Osteoblast (primary cell): ENCODE data around the gene KLK3. TPM values are rescaled to one million over a fixed set of nuclear protein-coding genes. Genes with fewer than 3 reads are reported as not detected.

ENCODE experiments used
- DNase-seq: peaks from one replicate; pipeline ENCODE4 v3.0.0; 2011; ENCODE audit warnings: low spot score, mixed read lengths; ENCODE audit not compliant: insufficient read length; ENCODE audit errors: missing footprints
- H2AFZ ChIP-seq: 2 replicates; pipeline ENCODE4 v1.6.0; 2011; ENCODE audit warnings: mild to moderate bottlenecking, low read length
- H3K27ac ChIP-seq: 2 replicates; pipeline ENCODE4 v1.5.1; 2011; ENCODE audit warnings: mild to moderate bottlenecking, low read depth, low read length, moderate library complexity
- H3K27me3 ChIP-seq: 2 replicates; pipeline ENCODE4 v1.6.0; 2012; ENCODE audit warnings: mild to moderate bottlenecking, control low read depth, inconsistent platforms, low read length, moderate library complexity; ENCODE audit not compliant: insufficient read depth
- H3K36me3 ChIP-seq: 2 replicates; pipeline ENCODE4 v1.5.1; 2011; ENCODE audit warnings: mild to moderate bottlenecking, low read length, control low read depth, moderate library complexity; ENCODE audit not compliant: insufficient read depth
- H3K4me1 ChIP-seq: 2 replicates; pipeline ENCODE4 v1.5.1; 2011; ENCODE audit warnings: mild to moderate bottlenecking, low read length, control low read depth, moderate library complexity; ENCODE audit not compliant: insufficient read depth
- H3K4me2 ChIP-seq: 2 replicates; pipeline ENCODE4 v1.6.0; 2011; ENCODE audit warnings: mild to moderate bottlenecking, low read length; ENCODE audit not compliant: insufficient read depth
- H3K4me3 ChIP-seq: fragments of 200-600 bp; sonication (generic); 3 replicates; pipeline ENCODE4 v1.5.1; 2012; ENCODE audit warnings: mild to moderate bottlenecking, low read length, inconsistent platforms; ENCODE audit not compliant: insufficient read depth
- H3K79me2 ChIP-seq: 2 replicates; pipeline ENCODE4 v1.6.0; 2012; ENCODE audit warnings: mild to moderate bottlenecking, low read length, control low read depth, inconsistent platforms; ENCODE audit not compliant: insufficient read depth
- H3K9me3 ChIP-seq: 2 replicates; pipeline ENCODE4 v1.5.1; 2011; ENCODE audit warnings: low read depth, low read length, control low read depth
- H4K20me1 ChIP-seq: 2 replicates; pipeline ENCODE4 v1.6.0; 2012; ENCODE audit warnings: mild to moderate bottlenecking, low read length, control low read depth; ENCODE audit not compliant: insufficient read depth
- CTCF ChIP-seq: IDR thresholded peaks from 2 replicates; pipeline ENCODE4 v1.5.1; 2011; ENCODE audit warnings: mild to moderate bottlenecking, low read depth, low read length, moderate library complexity; ENCODE audit errors: extremely low read depth
- total RNA-seq: library from RNA; depleted of rRNA; stranded (reverse); fragments of >200 nt; gene quantifications from 2 replicates; pipeline ENCODE4 v1.2.3, GENCODE V29; 2012

Gene KLK3
- total RNA-seq, 1 donor, result not detected

GRCh38 chr19:50835785-50836542 is 18.8 kb upstream of the KLK3 start:
- peaks cover 5% of the 10 kb centered on the region for H3K4me1 ChIP-seq
- peak overlapping the region; percentile 86 for H3K4me2 ChIP-seq
- no peak for TF ChIP-seq CTCF
- H3K9me3 ChIP-seq, result no peaks in the 10 kb centered on the region
- H3K4me3 ChIP-seq, result peak overlapping the region; percentile 72
- no peaks in the 10 kb centered on the region for H4K20me1 ChIP-seq
- H3K27ac ChIP-seq, result no peak overlapping the region
- no peaks in the 10 kb centered on the region for H3K36me3 ChIP-seq
- H2AFZ ChIP-seq, result peak overlapping the region; percentile 93
- no peaks in the 10 kb centered on the region for H3K79me2 ChIP-seq
- peaks cover 7% of the 10 kb centered on the region for H3K27me3 ChIP-seq
- peak; percentile 98 for DNase-seq

DNA sequence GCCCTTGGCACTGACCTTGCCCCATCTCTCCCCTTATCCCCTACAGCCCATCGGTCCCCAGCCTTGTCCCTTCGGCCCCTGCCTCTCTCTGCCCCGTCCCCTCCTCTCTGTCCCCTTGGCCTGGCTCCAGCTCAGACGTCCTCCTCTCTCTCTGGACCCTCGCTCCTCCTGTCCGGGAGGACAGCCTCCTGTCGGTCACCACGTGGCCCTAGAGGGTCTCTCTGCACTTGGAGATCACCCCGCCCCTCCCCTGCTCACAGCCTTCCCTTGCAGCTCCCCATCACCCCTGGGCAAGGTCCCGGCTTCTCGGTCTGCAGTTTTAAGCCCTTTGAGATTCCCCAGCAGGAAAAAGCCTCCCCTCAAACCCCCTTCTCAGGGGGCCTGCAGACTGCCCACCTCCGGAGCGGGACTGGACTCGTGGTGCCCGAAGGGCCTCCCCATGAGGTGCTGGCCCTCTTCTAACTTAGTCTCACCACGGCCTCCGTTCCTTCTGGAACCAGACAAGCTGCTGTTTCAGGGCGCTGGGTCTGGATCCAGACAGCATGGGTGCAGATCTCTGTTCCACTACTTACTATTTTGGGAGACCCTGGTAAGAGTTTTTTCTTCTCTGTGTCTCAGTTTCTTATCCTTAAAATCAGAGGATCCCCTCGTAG is 18.0 kb upstream of the KLK3 start:
- Histone ChIP-seq H3K27me3 (peaks cover 7% of the 10 kb centered on the region), H3K9me3 (no peaks in the 10 kb centered on the region), H3K27ac (no peak overlapping the region), H3K4me2 (peak overlapping the region; percentile 86), H3K4me1 (peaks cover 5% of the 10 kb centered on the region), H4K20me1 (no peaks in the 10 kb centered on the region), H2AFZ (peak overlapping the region; percentile 93), H3K79me2 (no peaks in the 10 kb centered on the region), H3K4me3 (no peak overlapping the region), H3K36me3 (no peaks in the 10 kb centered on the region)
- no peak for DNase-seq
- TF ChIP-seq CTCF, result no peak

- DNase-seq, result no peak
- H3K79me2 ChIP-seq, result no peaks in the 10 kb centered on the region
- no peaks in the 10 kb centered on the region for H4K20me1 ChIP-seq
- TF ChIP-seq CTCF, result no peak
- H3K4me1 ChIP-seq, result peaks cover 5% of the 10 kb centered on the region
- H3K27ac ChIP-seq, result no peak overlapping the region
- H3K4me2 ChIP-seq, result no peak overlapping the region
- H3K36me3 ChIP-seq, result no peaks in the 10 kb centered on the region
- H3K27me3 ChIP-seq, result peaks cover 7% of the 10 kb centered on the region
- H3K9me3 ChIP-seq, result no peaks in the 10 kb centered on the region
- no peak overlapping the region for H2AFZ ChIP-seq
- H3K4me3 ChIP-seq, result no peak overlapping the region
These were observed 17.4 kb upstream of the KLK3 start for GRCh38 chr19:50837300-50837699.

DNA sequence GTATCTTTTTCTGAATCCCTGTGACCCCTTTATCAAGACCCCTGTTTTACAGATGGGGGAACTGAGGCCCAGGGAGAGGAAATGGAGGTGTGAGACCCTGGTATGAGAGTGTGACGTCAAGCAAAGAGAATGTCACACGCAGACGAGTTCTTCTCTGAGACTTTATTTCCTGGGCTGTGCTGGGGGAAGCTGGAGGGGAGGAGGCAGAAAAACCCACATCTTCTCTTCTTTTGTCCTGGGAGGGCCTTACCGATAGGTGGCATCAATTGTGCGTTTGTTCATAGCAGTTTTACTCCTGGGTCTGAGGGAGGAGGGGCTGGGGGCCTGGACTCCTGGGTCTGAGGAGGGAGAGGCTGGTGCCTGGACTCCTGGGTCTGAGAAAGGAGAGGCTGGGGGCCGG is 16.5 kb upstream of the KLK3 start:
- TF ChIP-seq CTCF, result no peak
- H3K4me1 ChIP-seq, result peaks cover 5% of the 10 kb centered on the region
- no peak overlapping the region for H3K4me2 ChIP-seq
- DNase-seq, result peak; percentile 90
- no peak overlapping the region for H2AFZ ChIP-seq
- no peaks in the 10 kb centered on the region for H4K20me1 ChIP-seq
- H3K27ac ChIP-seq, result no peak overlapping the region
- H3K36me3 ChIP-seq, result no peaks in the 10 kb centered on the region
- no peaks in the 10 kb centered on the region for H3K9me3 ChIP-seq
- H3K79me2 ChIP-seq, result no peaks in the 10 kb centered on the region
- H3K4me3 ChIP-seq, result no peak overlapping the region
- peaks cover 7% of the 10 kb centered on the region for H3K27me3 ChIP-seq
